D341Med (cell line): Measurements from ENCODE around the gene CLDN10.
"Not testable (repeated sequence)": the region's sequence is repeated elsewhere in the genome, so short reads cannot be mapped to it uniquely, and the experiment has no call there.

Experiments
- DNase-seq: peaks from one replicate; pipeline ENCODE4 v3.0.0; 2012; ENCODE audit warnings: low spot score

Gene CLDN10

GRCh38 chr13:95541911-95542474, 10.5 kb upstream of the CLDN10 start:
- DNase-seq, result no peak

DNA sequence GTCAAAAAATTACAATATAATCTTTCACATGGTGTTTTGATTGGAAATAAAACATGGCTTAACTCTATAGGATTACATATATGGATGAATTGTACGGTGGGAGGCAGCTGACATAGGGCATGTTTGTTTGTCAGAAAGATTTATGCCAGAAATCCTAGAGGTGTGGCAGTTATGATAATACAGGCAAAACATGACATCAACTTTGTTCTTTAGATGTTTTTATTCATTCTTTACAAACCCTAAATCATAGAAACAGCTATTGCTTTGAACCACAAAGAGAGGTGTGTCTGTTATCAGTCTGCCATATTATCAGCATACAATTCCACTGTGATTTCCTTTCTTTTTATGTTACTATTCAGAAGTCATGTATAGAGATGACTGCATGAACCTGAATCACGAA, 8.2 kb upstream of the CLDN10 start:
- no peak for DNase-seq

GRCh38 chr13:95546919-95547318, 5.6 kb upstream of the CLDN10 start:
- no peak for DNase-seq

- DNase-seq, result no peak
These were observed 4.9 kb upstream of the CLDN10 start for GRCh38 chr13:95547531-95548167.

DNA sequence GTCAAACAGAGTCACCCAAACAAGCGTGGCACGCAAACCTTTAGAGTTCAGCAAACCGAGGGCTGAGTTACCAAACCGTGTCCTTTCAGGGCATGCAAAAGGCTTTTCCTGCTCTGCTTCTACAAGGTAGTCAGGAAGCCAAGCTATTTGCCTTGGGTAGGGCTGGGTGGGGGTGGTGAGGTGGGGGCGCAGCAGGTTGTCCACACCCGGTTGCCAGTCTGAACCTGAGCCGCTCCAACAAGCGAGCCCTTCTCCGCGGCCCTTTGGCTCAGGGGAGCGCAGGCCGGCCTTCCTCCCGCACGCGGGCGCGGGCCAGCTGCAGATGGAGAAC, 347 bp upstream of the CLDN10 start:
- no peak for DNase-seq

GRCh38 chr13:95553581-95554385, 1.3 kb downstream of the CLDN10 start:
- no peak for DNase-seq

DNA sequence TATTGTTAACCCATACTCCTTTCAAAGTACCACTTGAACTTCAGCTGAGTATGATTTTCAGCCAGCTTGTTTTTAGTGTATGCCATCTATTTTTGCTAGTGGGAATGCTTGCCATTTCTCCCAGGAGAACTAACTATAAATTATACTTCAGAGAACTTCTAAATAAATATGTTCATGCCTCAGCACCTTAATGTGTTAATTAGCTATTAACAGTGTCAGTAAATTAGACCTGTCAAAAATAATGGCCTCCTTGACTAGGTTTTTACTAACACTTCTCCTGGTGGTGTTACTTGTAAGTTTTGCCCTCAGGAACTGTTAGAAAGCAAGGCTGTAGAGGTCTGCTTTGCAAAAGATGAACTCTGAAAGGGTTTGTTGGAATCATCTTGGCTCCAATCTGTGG, 4.5 kb downstream of the CLDN10 start:
- no peak for DNase-seq

GRCh38 chr13:95559100-95559499, 6.6 kb downstream of the CLDN10 start:
- no peak for DNase-seq

GRCh38 chr13:95560387-95560786, 7.9 kb downstream of the CLDN10 start:
- DNase-seq, result no peak

- no peak for DNase-seq
These were observed 11.6 kb downstream of the CLDN10 start for GRCh38 chr13:95564091-95564490.

DNA sequence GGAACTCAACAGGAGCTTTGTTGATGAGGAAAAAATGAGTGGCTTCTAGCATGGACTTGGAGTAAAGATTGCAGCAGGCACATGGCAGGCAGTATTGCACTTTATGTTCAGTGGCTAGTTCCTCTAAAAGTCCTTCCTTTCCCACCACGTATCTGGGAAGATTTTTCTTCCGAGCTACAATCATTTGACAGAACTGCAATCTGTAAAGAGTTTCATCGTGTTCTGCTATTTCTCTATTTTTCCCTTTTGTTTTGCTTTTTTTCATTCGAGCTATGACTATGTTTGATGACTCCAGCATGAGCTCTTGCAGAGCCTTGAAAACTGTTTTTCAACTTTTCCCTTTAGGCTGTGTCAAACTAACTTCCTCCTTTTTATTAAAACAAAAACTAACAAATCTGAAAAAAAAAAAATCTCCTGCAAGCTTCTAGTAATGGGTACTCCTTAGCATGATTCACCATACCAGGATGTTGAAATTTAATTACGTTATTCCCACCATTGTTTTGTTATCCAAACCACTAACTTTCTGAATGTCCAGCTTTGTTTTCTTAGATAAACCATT, 12.3 kb downstream of the CLDN10 start:
- no peak for DNase-seq

GRCh38 chr13:95565758-95566157, 13.2 kb downstream of the CLDN10 start:
- not testable (repeated sequence) for DNase-seq

DNA sequence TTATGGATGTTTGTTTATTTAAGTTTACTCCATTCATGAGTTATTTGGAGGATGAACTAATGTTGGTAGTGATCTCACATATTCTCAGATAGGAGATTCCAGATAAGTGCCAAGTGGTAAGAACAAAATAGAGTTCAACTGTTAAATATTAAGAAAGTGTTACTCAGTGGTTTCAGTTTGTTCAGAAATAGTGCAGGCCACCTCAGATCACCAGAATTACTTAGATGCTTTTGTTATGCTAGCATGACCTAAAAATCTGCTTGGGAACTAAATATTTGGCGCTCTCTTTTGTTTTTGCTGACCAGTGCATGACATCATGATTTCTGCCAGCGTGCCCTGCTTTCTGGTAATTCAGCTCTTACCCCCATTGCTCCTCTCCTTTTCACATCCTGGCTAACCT, 15.6 kb downstream of the CLDN10 start:
- no peak for DNase-seq

GRCh38 chr13:95570016-95570415, 17.5 kb downstream of the CLDN10 start:
- no peak for DNase-seq

DNA sequence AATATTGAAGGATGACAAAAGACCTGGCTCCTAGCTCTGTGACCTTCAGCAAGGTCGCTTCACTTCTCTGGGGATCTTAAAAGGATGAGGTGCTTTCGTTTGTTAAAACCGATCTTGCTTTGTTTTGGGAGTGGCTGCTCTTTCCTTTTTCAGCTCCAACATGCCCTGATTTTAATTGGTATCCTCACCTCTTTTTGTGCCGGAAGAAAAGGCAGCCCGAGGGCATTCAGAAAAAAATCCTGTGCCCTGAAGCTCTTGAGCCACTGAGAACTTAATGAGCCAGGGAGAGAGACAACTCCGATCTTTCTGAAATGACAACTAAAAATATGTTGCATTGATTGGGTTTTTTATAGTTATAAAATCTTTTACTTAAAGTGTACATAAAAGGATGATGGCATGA, 19.4 kb downstream of the CLDN10 start:
- no peak for DNase-seq

DNA sequence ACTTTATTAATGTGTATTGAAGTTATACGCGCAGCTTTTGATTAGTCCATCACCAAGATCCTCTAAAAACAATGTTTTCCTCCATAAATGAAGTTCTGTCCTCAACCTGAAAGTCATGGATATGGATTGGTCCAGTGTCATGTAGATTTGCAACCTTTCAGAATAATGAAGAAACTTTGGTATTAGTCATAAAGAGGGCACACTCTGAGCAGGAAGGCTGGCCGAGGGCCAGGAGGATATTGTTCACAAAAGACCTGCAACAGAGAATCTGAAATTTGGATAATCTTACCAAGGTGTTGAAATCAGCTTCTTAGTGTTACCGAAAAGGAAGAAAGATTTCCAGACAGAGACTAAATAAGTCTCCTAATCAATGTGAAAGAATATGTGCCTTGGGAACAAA, 20.7 kb downstream of the CLDN10 start:
- no peak for DNase-seq

GRCh38 chr13:95579303-95579702, 26.8 kb downstream of the CLDN10 start:
- no peak for DNase-seq

DNA sequence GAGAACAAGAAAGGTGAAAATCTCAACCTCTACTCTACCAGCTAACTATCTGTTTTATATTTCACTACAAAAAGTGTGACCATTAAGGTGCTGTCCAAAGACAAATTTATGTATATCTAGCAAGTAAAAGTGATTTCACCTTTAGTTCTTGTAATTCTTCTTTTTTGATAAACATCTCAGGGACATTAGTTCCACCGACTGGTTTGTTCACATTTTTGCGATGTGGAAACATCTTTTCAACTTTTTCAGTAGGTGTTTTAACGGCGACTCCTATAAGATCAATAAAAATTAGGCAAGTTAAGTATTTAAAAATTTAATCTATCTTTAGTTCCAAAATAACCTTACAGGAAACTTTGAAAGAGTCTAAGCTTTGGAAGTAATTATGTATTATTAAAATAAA, 33.3 kb downstream of the CLDN10 start:
- DNase-seq, result no peak

- no peak for DNase-seq
These were observed 35.6 kb downstream of the CLDN10 start for GRCh38 chr13:95588134-95588533.

- no peak for DNase-seq
These were observed 36.2 kb downstream of the CLDN10 start for GRCh38 chr13:95588721-95589120.

DNA sequence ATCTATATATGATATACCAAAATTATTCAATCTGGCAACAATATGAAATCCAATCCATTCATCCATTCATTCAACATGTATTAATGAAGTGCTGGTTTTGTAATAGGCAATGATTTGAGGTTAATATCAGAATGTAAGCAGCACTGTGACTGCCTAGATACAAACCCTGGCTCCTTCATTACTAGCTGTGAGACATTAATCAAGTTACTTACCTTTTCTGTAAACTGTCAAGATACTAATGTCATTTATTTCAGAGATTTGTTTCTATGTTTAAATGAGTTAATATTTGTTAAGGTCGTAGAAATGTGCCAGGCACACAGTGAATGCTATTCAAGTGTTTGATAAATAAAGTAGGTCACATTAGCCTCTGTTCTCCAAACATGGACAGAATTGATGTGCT, 40.9 kb downstream of the CLDN10 start:
- no peak for DNase-seq

GRCh38 chr13:95596701-95597100, 44.2 kb downstream of the CLDN10 start:
- DNase-seq, result no peak

DNA sequence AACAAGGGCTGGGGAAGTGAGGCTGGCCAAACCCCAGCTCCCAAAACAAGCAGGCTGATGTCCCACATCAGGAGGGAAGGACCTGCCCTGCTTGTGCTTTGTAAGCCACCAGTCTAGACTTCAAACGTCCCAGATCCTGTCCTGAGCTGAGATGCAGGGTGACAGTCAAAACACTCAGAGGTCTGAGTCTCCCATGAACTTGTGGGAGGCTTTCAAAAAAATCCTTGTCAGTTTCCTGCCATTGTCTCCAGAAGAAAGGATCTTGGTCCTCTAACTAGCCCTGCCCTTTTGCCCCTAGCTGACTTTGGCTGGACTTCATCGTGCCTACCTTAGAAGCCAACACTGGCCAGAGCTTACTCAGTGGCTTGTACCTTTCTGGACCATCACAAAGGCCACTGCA, 48.7 kb downstream of the CLDN10 start:
- DNase-seq, result no peak
